SIG-M5 treated with dmso at 0.1 percent for 504 hours (cell line): Measurements from ENCODE around the gene SSTR5.
"Not testable (repeated sequence)": the region's sequence is repeated elsewhere in the genome, so short reads cannot be mapped to it uniquely, and the experiment has no call there.

ENCODE experiments used
- DNase-seq: peaks from one replicate; lab custom pipeline; 2025; ENCODE audit not compliant: unreplicated experiment; lab: John Stamatoyannopoulos, UW

SSTR5 gene

GRCh38 chr16:1072526-1073261 is at the start of gene SSTR5:
Gene SSTR5 (plus strand): TSS chr16:1072747. CDS start chr16:1078869, 6,122 bp downstream.
- no peak for DNase-seq

- no peak for DNase-seq
These were observed 48.4 kb upstream of the SSTR5 start for GRCh38 chr16:1024138-1024537.

- not testable (repeated sequence) for DNase-seq
These were observed 47.3 kb upstream of the SSTR5 start for GRCh38 chr16:1025183-1025809.

- DNase-seq, result no peak
These were observed 46.3 kb upstream of the SSTR5 start for GRCh38 chr16:1026057-1026783.

- DNase-seq, result no peak
These were observed 45.6 kb upstream of the SSTR5 start for GRCh38 chr16:1026784-1027500.

- no peak for DNase-seq
These were observed 45.1 kb upstream of the SSTR5 start for GRCh38 chr16:1027501-1027815.

GRCh38 chr16:1028056-1028455 is 44.5 kb upstream of the SSTR5 start:
- DNase-seq, result no peak

GRCh38 chr16:1028524-1029258 is 43.9 kb upstream of the SSTR5 start:
- no peak for DNase-seq

GRCh38 chr16:1029259-1029545 is 43.3 kb upstream of the SSTR5 start:
- DNase-seq, result no peak

- no peak for DNase-seq
These were observed 42.1 kb upstream of the SSTR5 start for GRCh38 chr16:1030473-1030901.

GRCh38 chr16:1031666-1032065 is 40.9 kb upstream of the SSTR5 start:
- no peak for DNase-seq

GRCh38 chr16:1032607-1033006 is 39.9 kb upstream of the SSTR5 start:
- DNase-seq, result no peak

- no peak for DNase-seq
These were observed 39.3 kb upstream of the SSTR5 start for GRCh38 chr16:1033128-1033679.

- no peak for DNase-seq
These were observed 38.1 kb upstream of the SSTR5 start for GRCh38 chr16:1034230-1035065.

- DNase-seq, result no peak
These were observed 37.5 kb upstream of the SSTR5 start for GRCh38 chr16:1035066-1035415.

- DNase-seq, result no peak
These were observed 36.4 kb upstream of the SSTR5 start for GRCh38 chr16:1036166-1036565.

- DNase-seq, result no peak
These were observed 35.7 kb upstream of the SSTR5 start for GRCh38 chr16:1036726-1037393.

GRCh38 chr16:1037394-1038257 is 34.9 kb upstream of the SSTR5 start:
- no peak for DNase-seq

GRCh38 chr16:1038932-1039331 is 33.6 kb upstream of the SSTR5 start:
- no peak for DNase-seq
